ENCODE results near the gene FBXL20. TPM values are rescaled to one million over a fixed set of nuclear protein-coding genes. Genes with fewer than 3 reads are reported as not detected.
A peak's percentile ranks its signal among the peaks of the same experiment; 100 is the strongest.
"Not testable (repeated sequence)": the region's sequence is repeated elsewhere in the genome, so short reads cannot be mapped to it uniquely, and the experiment has no call there.

FBXL20 gene
- total RNA-seq, 2 donors from 2014 or later, result 11.4 to 21.4 TPM

- intact Hi-C loops (cut with DNase I, micrococcal nuclease), result no loop called here
- no peak for ATAC-seq
- no peak for DNase-seq
Observed at GRCh38 chr17:39393736-39394135, 7.7 kb downstream of the FBXL20 start.

- ATAC-seq, result no peak
- no peak for DNase-seq
- intact Hi-C loops (cut with DNase I, micrococcal nuclease), result no loop called here
Observed at GRCh38 chr17:39391448-39391847, 10.0 kb downstream of the FBXL20 start.

GRCh38 chr17:39385040-39385439, 16.4 kb downstream of the FBXL20 start:
- intact Hi-C loops (cut with DNase I, micrococcal nuclease), result no loop called here
- DNase-seq (no peak), ATAC-seq (no peak)

- intact Hi-C loops (cut with DNase I, micrococcal nuclease), result no loop called here
- ATAC-seq (no peak), DNase-seq (no peak)
Observed at GRCh38 chr17:39380144-39380543, 21.3 kb downstream of the FBXL20 start.

- intact Hi-C loops (cut with DNase I, micrococcal nuclease), result no loop called here
- DNase-seq, result no peak
- ATAC-seq, result no peak
Observed at GRCh38 chr17:39376434-39376833, 25.0 kb downstream of the FBXL20 start.

GRCh38 chr17:39367805-39368204, 33.6 kb downstream of the FBXL20 start:
- intact Hi-C loops (cut with DNase I, micrococcal nuclease); DNase-seq; ATAC-seq: not testable (repeated sequence)

GRCh38 chr17:39365872-39366271, 35.6 kb downstream of the FBXL20 start:
- DNase-seq (no peak), ATAC-seq (no peak)
- intact Hi-C loops (cut with DNase I, micrococcal nuclease), result no loop called here

- no peak for ATAC-seq
- intact Hi-C loops (cut with DNase I, micrococcal nuclease), result no loop called here
- no peak for DNase-seq
Observed at GRCh38 chr17:39365242-39365641, 36.2 kb downstream of the FBXL20 start.

- intact Hi-C loops (cut with DNase I, micrococcal nuclease), result no loop called here
- no peak for ATAC-seq
Observed at GRCh38 chr17:39364236-39365025, 37.0 kb downstream of the FBXL20 start.

GRCh38 chr17:39361064-39361463, 40.4 kb downstream of the FBXL20 start:
- ATAC-seq, result no peak
- intact Hi-C loops (cut with DNase I, micrococcal nuclease), result no loop called here
- no peak for DNase-seq

More at GRCh38 chr17:39364236-39365025, 37.0 kb downstream of the FBXL20 start:
- DNase-seq, result no peak

GRCh38 chr17:39360537-39360936, 40.9 kb downstream of the FBXL20 start:
- intact Hi-C loops (cut with DNase I, micrococcal nuclease), result no loop called here

GRCh38 chr17:39359994-39360393, 41.4 kb downstream of the FBXL20 start:
- DNase-seq, result no peak
- intact Hi-C loops (cut with DNase I, micrococcal nuclease), result no loop called here
- ATAC-seq, result no peak

More at GRCh38 chr17:39360537-39360936, 40.9 kb downstream of the FBXL20 start:
- no peak for ATAC-seq
- no peak for DNase-seq

- peak; percentile 14 to 31 for DNase-seq
- peak; percentile 94 for ATAC-seq
- intact Hi-C loops (cut with DNase I, micrococcal nuclease), result no loop called here
Observed at GRCh38 chr17:39357986-39358385, 43.4 kb downstream of the FBXL20 start.

GRCh38 chr17:39357488-39357887, 43.9 kb downstream of the FBXL20 start:
- ATAC-seq (peak; percentile 35), DNase-seq (no peak)
- intact Hi-C loops (cut with DNase I, micrococcal nuclease), result no loop called here

- no peak for DNase-seq
- ATAC-seq, result no peak
- intact Hi-C loops (cut with DNase I, micrococcal nuclease), result no loop called here
Observed at GRCh38 chr17:39352986-39353385, 48.4 kb downstream of the FBXL20 start.

GRCh38 chr17:39352511-39352910, 48.9 kb downstream of the FBXL20 start:
- no peak for ATAC-seq
- intact Hi-C loops (cut with DNase I, micrococcal nuclease), result no loop called here
- no peak for DNase-seq

GRCh38 chr17:39351508-39351907, 49.9 kb downstream of the FBXL20 start:
- DNase-seq (no peak), ATAC-seq (peak; percentile 94)

GRCh38 chr17:39349246-39349645, 52.2 kb downstream of the FBXL20 start:
- ATAC-seq, result no peak

More at GRCh38 chr17:39351508-39351907, 49.9 kb downstream of the FBXL20 start:
- intact Hi-C loops (cut with DNase I, micrococcal nuclease), result no loop called here

GRCh38 chr17:39346863-39347262, 54.6 kb downstream of the FBXL20 start:
- intact Hi-C loops (cut with DNase I, micrococcal nuclease); ATAC-seq; DNase-seq: not testable (repeated sequence)

More at GRCh38 chr17:39349246-39349645, 52.2 kb downstream of the FBXL20 start:
- intact Hi-C loops (cut with DNase I, micrococcal nuclease), result no loop called here
- DNase-seq, result no peak

GRCh38 chr17:39341541-39341940, 59.9 kb downstream of the FBXL20 start:
- intact Hi-C loops (cut with DNase I, micrococcal nuclease), result no loop called here
- ATAC-seq, result no peak

GRCh38 chr17:39340731-39341130, 60.7 kb downstream of the FBXL20 start:
- intact Hi-C loops (cut with DNase I, micrococcal nuclease), result no loop called here
- ATAC-seq, result no peak
- DNase-seq, result no peak

More at GRCh38 chr17:39341541-39341940, 59.9 kb downstream of the FBXL20 start:
- no peak for DNase-seq
